NCI-H128 (cell line): ENCODE measurements around the gene TIA1.
"Not testable (repeated sequence)": the region's sequence is repeated elsewhere in the genome, so short reads cannot be mapped to it uniquely, and the experiment has no call there.

ENCODE experiments used
- DNase-seq: peaks from one replicate; lab custom pipeline; 2025; ENCODE audit not compliant: unreplicated experiment; lab: John Stamatoyannopoulos, UW

The TIA1 gene

GRCh38 chr2:70248181-70248847 is at the start of gene TIA1:
Gene TIA1, minus strand, starts transcription at chr2:70248628. Its CDS starts 198 bp downstream, at chr2:70248430.
- peak; percentile 98 for DNase-seq

GRCh38 chr2:70297828-70298227 is 49.4 kb upstream of the TIA1 start:
- DNase-seq = not testable (repeated sequence)

GRCh38 chr2:70283500-70284191 is 35.2 kb upstream of the TIA1 start:
- no peak for DNase-seq

GRCh38 chr2:70282439-70282838 is 34.0 kb upstream of the TIA1 start:
- no peak for DNase-seq

DNA sequence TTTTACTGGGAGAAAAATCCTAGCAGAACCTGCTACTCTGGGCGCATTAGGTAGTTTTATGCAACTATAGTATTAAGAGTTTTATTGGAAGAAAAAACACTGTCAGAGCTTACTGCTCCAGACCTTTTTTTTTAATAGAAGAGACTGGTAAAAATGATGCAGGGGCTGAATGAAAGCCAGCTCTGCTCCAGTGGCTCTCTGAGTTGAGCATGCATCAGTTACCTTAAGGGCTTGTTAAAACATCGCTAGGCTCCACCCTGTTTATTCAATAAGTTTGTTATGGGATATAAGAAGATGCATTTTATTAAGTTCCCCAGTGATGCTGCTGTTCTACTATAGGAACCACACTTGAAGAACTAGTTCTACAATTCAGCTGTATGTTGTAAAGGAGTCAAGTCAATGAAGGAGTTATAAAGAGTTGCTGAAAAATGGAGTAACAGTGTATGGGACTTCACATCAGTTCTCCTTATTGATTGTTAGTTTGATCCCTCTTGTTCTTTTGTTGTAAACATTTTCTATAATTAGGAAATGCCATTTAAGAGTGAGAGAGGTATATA is 31.9 kb upstream of the TIA1 start:
- DNase-seq = no peak

DNA sequence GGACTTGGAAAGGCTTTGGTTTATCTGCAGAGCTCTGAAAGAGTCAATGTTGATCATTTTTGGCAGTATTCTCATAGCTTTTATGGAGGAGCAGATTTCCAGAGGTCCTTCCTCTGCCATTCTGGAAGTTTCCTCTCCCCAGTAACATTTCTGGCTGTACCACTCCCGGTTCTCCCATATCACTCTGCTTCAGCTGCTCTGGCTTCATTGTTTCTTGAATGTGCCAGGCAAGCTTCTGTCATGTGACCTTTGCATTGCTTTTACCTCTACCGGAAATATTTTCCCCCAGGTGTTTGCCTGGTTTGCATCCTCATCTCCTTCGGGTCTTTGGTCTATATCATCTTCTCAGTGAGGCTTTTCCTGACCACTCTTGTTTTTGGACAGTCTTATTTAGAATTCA is 21.9 kb upstream of the TIA1 start:
- no peak for DNase-seq

GRCh38 chr2:70269422-70270302 is 21.2 kb upstream of the TIA1 start:
- DNase-seq = not testable (repeated sequence)

- not testable (repeated sequence) for DNase-seq
Measured at GRCh38 chr2:70266925-70267324, 18.5 kb upstream of the TIA1 start.

DNA sequence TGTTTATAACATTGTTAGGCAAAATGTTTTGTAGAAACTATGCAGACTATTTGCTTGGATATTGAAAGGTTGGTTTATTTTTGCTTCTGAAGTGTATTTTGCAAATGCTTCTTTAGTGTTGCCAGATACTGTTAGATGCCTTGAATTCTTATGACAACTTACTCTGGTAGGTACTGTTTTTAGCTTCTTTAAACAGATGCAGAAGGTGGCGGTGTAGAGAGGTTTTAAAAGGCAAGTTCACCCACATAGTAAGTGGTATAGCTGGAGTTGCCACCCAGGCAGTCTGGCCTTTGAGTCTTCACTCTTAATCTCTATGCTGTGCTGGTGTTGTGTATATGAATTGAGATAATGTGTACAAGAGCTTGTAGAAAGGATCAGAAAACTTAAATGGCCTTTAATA is 13.1 kb upstream of the TIA1 start:
- no peak for DNase-seq

- DNase-seq = no peak
Measured at GRCh38 chr2:70258532-70258875, 10.1 kb upstream of the TIA1 start.

- no peak for DNase-seq
Measured at GRCh38 chr2:70255637-70256314, 7.3 kb upstream of the TIA1 start.

GRCh38 chr2:70250434-70250833 is 2.0 kb upstream of the TIA1 start:
- no peak for DNase-seq

DNA sequence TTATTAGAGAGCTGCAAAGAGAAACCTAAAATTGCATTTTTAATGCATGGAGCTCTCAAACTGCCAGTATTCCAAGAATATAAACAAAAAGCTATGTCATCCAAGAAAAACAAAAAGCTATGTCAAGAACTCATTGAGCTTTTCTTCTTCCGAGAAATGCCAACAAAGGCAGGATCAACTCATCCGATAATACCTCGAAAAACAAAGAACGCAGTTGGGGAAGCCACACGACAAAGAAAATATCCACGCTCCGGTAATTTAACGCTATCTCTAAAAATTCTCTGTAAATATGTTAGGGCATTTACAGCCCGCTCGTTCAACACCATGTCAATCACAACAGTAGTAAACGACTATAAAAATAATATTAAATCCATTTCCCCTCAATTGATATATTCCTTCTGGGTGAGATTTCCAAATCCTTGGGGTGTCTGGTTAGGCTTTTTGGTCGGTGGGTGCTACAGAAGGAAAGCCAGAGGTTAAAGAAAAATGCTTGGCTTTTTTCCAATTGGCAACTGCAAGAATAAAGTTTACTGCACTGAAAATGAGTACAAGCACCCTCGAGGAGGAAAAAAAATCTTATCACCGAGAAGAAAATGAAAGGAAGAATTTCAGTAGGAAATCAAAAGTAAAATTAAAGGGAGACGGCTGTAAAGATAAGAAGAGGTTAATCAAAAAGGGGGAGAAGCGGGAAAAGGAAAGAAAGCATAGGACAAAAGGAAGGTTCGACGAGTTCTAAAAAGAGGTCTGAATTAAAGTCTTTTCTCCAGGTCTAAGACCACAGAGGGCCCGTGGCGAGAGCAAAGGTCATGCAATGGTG is 856 bp downstream of the TIA1 start:
- no peak for DNase-seq

DNA sequence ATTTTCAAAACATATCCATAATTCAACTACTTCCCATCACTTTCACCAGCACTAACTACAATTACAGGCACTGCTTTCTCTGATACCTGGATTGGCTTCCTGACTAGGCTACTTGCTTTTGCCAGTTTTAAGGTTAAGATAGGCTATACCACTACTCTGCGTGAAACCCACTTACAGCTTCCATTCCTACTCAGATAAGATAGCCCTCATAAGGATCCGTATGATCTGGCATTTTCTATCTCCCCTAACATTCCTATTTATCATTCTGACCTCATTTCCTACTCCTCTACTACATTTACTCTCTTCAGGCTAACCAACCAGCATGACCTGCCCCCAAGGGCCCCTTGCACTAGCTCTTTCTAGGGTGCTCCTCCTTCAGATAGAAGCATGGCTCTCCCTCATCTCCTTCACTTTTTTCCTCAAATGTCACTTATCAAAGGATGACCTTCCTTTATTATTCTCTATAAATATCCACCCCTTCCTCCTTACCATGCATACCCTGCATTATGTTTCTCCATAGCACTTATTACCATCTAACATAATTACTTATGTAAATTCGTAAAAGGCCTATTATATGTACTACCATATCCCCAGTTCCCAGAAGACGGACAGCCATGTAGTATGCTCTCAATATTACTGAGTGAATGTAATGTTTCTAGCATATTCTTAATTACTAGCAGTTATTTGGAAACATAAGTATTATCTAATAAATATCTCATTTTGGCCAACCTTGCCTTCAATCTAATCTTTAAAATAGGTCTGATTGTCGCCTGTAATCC is 4.4 kb downstream of the TIA1 start:
- no peak for DNase-seq

DNA sequence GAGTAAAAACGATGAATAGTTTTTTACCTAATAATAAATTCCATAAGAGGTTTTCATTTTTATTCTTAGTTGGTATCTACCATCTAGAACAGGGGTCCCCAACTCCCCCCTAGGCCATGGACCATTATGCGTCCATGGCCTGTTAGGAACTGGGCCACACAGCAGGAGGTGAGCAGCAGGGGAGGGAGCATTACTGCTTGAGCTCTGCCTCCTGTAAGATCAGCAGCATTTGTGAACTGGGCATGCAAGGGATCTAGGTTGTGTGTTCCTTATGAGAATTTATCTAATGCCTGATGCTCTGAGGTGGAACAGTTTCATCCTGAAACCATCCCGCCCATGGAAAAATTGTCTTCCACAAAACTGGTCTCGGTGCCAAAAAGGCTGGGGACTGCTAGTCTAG is 5.9 kb downstream of the TIA1 start:
- DNase-seq = no peak

DNA sequence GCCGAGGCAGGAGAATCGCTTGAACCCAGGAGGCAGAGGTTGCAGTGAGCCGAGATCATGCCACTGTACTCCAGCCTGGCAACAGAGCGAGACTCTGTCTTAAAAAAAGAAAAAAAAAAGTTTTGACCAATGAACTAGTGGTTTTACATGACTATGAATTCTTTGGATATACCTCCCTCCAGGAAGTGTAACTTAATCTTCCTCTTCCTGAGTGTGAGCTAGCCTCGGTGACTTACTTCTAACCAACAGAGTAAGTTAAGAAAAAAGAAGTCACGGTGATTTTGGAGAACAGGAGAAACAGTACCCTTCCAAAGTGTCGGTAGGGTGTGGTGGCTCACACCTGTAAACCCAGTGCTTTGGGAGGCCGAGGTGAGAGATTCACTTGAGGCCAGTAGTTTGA is 7.1 kb downstream of the TIA1 start:
- no peak for DNase-seq

GRCh38 chr2:70240599-70240998 is 7.8 kb downstream of the TIA1 start:
- no peak for DNase-seq

GRCh38 chr2:70233926-70234325 is 14.5 kb downstream of the TIA1 start:
- no peak for DNase-seq

- no peak for DNase-seq
Measured at GRCh38 chr2:70226781-70227180, 21.6 kb downstream of the TIA1 start.
